Breast epithelium (tissue), 4 donors: ENCODE data around the gene PMEL. TPM values are rescaled to one million over a fixed set of nuclear protein-coding genes. Genes with fewer than 3 reads are reported as not detected.
"Not testable (repeated sequence)": the region's sequence is repeated elsewhere in the genome, so short reads cannot be mapped to it uniquely, and the experiment has no call there.

Source experiments
- DNase-seq, 2 donors: peaks; one replicate each; pipeline ENCODE4 v3.0.0-alpha.2; 2019; ENCODE audit warnings: low spot score in 2 of 2
- H3K27ac ChIP-seq, 2 donors: fragments of 200-600 bp; sonication (generic) in 1 of 2; one replicate each; pipeline ENCODE4 v1.5.1; 2016 to 2019; ENCODE audit warnings: mild to moderate bottlenecking in 1 of 2
- H3K27me3 ChIP-seq, 2 donors: fragments of 200-600 bp; sonication (generic) in 1 of 2; one replicate each; pipeline versions ENCODE4 v1.5.1 to v1.6.0; 2017 to 2019; ENCODE audit warnings: control low read depth in 1 of 2, mild to moderate bottlenecking in 1 of 2
- H3K36me3 ChIP-seq: fragments of 200-600 bp; one replicate; pipeline ENCODE4 v1.5.1; 2019
- H3K4me1 ChIP-seq, 2 donors: fragments of 200-600 bp; sonication (generic); one replicate each; pipeline ENCODE4 v1.5.1; 2016 to 2019; ENCODE audit warnings: control low read depth in 1 of 2
- H3K4me3 ChIP-seq, 3 donors: fragments of 200-600 bp; sonication (generic); 1 replicate in 2 of 3; 2 replicates in 1 of 3; pipeline ENCODE4 v1.5.1; 2016 to 2019; ENCODE audit warnings: mild to moderate bottlenecking in 3 of 3, moderate library complexity in 2 of 3
- H3K9me3 ChIP-seq, 2 donors: fragments of 200-600 bp; sonication (generic) in 1 of 2; one replicate each; pipeline ENCODE4 v1.5.1; 2016 to 2019; ENCODE audit warnings: control low read depth in 1 of 2
- POLR2A ChIP-seq: fragments of 450-650 bp; IDR thresholded peaks from one replicate; pipeline ENCODE4 v1.6.1; 2016; ENCODE audit warnings: antibody characterized with exemption, mild to moderate bottlenecking, moderate library complexity
- POLR2AphosphoS5 ChIP-seq, 3 donors: sonication (generic); formaldehyde crosslinking; IDR thresholded peaks; one replicate each; pipeline ENCODE4 v1.6.1; 2017; ENCODE audit warnings: antibody characterized with exemption in 3 of 3
- intact Hi-C: fragments of 100-400 bp; cut with DNase I; formaldehyde crosslinking; loops from one replicate; pipeline ENCODE4 v1.15.1; 2023; ENCODE audit warnings: low total_unique reads
- total RNA-seq, 3 donors: library from RNA; depleted of rRNA; stranded (reverse); fragments of >200 nt; gene quantifications; one replicate each; pipeline ENCODE4 v1.1.0, GENCODE V29; 2016
- TF ChIP-seq, protein P1 (sequence below), 3 donors: fragments of 450-650 bp; IDR thresholded peaks; one replicate each; pipeline ENCODE4 v1.5.1; 2016 to 2017; ENCODE audit warnings: antibody characterized with exemption in 3 of 3, mild to moderate bottlenecking in 3 of 3, moderate library complexity in 3 of 3

The PMEL gene
- total RNA-seq, 3 donors from 2014 or later: 4.7 to 18.7 (median 7.4) TPM

DNA sequence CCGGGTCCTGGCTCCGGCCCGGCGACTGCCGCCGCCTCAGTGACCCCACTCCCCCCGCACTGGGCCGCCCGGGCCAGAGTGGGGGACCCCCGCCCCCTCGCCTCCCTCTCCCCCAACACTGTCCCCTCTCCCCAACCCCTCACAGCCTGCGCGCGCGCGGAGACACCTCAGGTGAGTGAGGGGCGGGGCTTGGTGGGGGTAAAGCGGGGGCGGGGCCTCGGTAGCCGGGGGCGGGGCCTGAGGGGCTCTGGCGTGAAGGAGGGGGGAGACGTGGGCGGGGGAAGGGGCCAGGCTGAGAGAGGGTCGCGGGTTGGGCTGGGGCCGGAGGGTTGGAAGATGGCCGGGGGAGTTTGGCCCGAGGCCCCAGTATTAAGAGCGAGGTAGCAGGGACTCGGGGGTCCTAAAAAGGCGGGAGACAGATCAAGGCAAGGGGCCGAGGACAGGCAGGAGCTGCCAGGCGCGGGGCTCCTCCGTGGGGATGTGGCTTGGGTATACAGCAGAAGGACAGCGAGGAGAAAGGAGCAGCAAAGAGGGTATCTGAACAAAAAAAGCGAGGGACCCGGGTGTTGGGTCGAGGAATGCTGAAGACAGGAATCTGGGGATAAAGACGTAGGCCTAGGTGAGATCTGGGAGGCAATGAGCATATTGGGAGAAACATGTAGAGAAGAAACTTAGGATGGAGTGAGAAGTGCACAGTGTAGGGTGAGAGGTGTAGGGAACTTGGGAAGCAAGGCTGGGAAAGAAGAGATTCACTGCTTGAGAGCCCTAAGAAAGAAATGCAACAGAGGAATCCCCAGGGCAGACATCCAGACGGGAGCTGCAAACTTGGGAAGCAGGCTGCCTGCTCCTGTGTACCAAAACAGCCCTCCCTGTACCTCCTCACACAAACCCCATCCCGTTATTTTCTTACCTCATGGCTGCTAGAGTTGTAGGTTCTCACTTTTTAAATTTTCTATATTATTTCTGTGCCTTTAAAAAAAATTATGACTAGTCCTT lies 42.0 kb upstream of the PMEL start:
- H3K4me3 ChIP-seq: peak overlapping the region; percentile 93 to 98 (median 98)
- H3K36me3 ChIP-seq: no peaks in the 10 kb centered on the region
- intact Hi-C loops: no loop called here
- H3K9me3 ChIP-seq: no peaks in the 10 kb centered on the region
- peak in 1 of 2 donors; percentile 34 for DNase-seq
- TF ChIP-seq, protein P1, sequence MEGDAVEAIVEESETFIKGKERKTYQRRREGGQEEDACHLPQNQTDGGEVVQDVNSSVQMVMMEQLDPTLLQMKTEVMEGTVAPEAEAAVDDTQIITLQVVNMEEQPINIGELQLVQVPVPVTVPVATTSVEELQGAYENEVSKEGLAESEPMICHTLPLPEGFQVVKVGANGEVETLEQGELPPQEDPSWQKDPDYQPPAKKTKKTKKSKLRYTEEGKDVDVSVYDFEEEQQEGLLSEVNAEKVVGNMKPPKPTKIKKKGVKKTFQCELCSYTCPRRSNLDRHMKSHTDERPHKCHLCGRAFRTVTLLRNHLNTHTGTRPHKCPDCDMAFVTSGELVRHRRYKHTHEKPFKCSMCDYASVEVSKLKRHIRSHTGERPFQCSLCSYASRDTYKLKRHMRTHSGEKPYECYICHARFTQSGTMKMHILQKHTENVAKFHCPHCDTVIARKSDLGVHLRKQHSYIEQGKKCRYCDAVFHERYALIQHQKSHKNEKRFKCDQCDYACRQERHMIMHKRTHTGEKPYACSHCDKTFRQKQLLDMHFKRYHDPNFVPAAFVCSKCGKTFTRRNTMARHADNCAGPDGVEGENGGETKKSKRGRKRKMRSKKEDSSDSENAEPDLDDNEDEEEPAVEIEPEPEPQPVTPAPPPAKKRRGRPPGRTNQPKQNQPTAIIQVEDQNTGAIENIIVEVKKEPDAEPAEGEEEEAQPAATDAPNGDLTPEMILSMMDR (IDR thresholded peaks at IDR 0.05): no peak
- H3K27ac ChIP-seq: peak overlapping the region; percentile 98
- no peaks in the 10 kb centered on the region for H3K4me1 ChIP-seq
- H3K27me3 ChIP-seq: no peaks in the 10 kb centered on the region

DNA sequence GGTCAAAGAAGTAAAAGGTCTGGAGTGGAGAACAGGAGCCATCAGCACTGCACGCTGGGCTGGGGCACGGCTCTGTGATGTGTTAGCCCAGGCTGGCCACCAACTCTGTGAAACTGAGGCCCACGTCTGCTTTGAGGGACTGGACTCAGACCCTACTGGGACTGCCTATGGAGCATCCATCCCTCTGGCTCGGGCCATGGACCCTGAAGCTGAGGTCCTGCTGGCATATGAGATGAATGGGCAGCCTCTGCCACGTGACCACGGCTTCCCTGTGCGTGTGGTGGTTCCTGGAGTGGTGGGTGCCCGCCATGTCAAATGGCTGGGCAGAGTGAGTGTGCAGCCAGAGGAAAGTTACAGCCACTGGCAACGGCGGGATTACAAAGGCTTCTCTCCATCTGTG lies 38.4 kb upstream of the PMEL start:
- TF ChIP-seq, protein P1 (IDR thresholded peaks at IDR 0.05): no peak
- TF ChIP-seq POLR2A: no peak
- no peak for TF ChIP-seq POLR2AphosphoS5 (IDR thresholded peaks at IDR 0.05)
- Histone ChIP-seq H3K27me3 (no peaks in the 10 kb centered on the region), H3K9me3 (no peaks in the 10 kb centered on the region), H3K4me3 (no peak overlapping the region), H3K36me3 (no peaks in the 10 kb centered on the region), H3K27ac (no peak overlapping the region), H3K4me1 (no peaks in the 10 kb centered on the region)
- DNase-seq: no peak
- intact Hi-C loops: no loop called here

DNA sequence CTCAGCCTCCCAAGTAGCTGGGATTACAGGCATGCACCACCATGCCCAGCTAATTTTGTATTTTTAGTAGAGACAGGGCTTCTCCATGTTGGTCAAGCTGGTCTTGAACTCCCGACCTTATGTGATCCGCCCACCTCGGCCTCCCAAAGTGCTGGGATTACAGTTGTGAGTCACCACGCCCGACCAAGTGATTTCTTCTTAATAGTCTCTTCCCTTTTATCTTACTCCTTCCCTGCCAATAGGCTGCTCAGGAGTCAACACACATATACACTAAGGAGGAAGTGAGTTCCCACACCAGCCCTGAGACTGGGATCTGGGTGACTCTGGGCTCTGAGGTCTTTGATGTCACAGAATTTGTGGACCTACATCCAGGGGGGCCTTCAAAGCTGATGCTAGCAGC lies 37.5 kb upstream of the PMEL start:
- H3K36me3 ChIP-seq, intact Hi-C loops: not testable (repeated sequence)

DNA sequence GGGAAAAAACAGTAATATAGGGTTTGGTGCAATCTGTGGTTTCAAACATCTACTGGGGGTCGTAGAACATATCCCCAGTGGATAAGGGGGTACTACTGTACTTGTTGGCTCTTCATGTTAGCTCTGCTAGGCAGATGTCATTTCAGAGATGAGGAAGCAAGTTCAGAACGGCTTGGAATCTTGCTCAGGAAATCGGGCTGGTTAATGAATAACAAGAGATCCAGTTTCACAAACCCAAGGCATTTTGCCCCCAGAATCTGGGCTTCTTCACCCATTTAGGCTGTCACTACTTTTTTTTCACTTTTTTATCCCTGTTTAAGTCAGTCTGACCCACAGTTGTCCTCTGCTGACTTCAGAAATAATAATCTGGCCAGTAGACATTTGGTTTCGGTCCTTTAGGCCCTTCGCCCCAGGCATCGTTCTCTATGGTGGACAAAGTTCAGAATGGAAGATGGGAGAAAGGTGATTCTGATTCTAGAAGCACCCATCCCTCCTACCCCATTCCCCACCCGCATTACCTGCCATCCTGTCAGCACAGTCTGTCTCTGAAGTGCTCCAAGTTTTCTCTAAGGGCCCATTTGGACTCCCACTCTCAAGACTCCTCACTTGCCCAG lies 35.8 kb upstream of the PMEL start:
- Histone ChIP-seq H3K9me3 (no peaks in the 10 kb centered on the region), H3K27me3 (no peaks in the 10 kb centered on the region), H3K4me3 (no peak overlapping the region), H3K36me3 (no peaks in the 10 kb centered on the region), H3K27ac (no peak overlapping the region), H3K4me1 (no peaks in the 10 kb centered on the region)
- TF ChIP-seq POLR2AphosphoS5 (IDR thresholded peaks at IDR 0.05) (no peak), POLR2A (no peak)
- TF ChIP-seq, protein P1 (IDR thresholded peaks at IDR 0.05): no peak
- intact Hi-C loops: no loop called here
- no peak for DNase-seq

More for the DNA sequence above, 37.5 kb upstream of the PMEL start:
- H3K9me3 ChIP-seq, H3K4me3 ChIP-seq, H3K4me1 ChIP-seq, H3K27ac ChIP-seq, H3K27me3 ChIP-seq, DNase-seq: not testable (repeated sequence)

DNA sequence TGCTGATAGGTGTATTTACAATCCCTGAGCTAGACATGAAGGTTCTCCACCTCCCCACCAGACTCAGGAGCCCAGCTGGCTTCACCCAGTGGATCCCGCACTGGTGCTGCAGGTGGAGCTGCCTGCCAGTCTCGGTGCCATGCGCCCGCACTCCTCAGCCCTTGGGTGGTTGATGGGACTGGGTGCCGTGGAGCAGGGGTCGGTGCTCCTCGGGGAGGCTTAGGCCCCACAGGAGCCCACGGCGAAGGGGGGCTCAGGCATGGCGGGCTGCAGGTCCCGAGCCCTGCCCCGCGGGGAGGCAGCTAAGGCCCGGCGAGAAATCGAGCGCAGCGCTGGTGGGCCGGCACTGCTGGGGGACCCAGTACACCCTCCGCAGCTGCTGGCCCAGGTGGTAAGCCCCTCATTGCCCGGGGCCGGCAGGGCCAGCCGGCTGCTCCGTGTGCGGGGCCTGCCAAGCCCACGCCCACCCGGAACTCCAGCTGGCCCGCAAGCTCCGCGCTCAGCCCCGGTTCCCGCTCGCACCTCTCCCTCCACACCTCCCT lies 34.2 kb upstream of the PMEL start:
- intact Hi-C loops, H3K27ac ChIP-seq, H3K9me3 ChIP-seq, H3K4me3 ChIP-seq, H3K27me3 ChIP-seq, DNase-seq, H3K4me1 ChIP-seq, H3K36me3 ChIP-seq: not testable (repeated sequence)

DNA sequence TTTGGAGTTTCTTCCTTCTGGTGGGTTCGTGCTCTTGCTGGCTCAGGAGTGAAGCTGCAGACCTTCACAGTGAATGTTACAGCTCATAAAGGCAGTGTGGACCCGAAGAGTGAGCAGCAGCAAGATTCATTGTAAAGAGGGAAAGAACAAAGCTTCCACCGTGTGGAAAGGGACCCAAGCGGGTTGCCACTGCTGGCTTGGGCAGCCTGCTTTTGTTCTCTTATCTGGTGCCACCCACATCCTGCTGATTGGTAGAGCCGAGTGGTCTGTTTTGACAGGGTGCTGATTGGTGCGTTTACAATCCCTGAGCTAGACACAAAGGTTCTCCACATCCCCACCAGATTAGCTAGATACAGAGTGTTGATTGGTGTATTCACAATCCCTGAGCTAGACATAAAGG lies 33.7 kb upstream of the PMEL start:
- H3K9me3 ChIP-seq, DNase-seq, H3K4me1 ChIP-seq, H3K4me3 ChIP-seq, H3K27me3 ChIP-seq, H3K27ac ChIP-seq, intact Hi-C loops, H3K36me3 ChIP-seq: not testable (repeated sequence)
